OCI-LY3 (cell line): Measurements from ENCODE around the gene MYT1.

Experiments
- EZH2phosphoT487 ChIP-seq: fragments of 200-600 bp; shearing (Covaris generic); IDR thresholded peaks from 2 replicates; pipeline ENCODE4 v1.6.1; 2018; ENCODE audit warnings: antibody characterized with exemption, mixed run types, low read depth
- TF ChIP-seq, protein P1 (sequence below): fragments of 200-600, 300-600 bp; sonication (generic); IDR thresholded peaks from 2 replicates; pipeline ENCODE4 v1.5.1; 2014; ENCODE audit warnings: antibody characterized with exemption, low read length, low read depth

GRCh38 chr20:64164123-64164836 lies at the start of gene MYT1:
- TF ChIP-seq, protein P1, sequence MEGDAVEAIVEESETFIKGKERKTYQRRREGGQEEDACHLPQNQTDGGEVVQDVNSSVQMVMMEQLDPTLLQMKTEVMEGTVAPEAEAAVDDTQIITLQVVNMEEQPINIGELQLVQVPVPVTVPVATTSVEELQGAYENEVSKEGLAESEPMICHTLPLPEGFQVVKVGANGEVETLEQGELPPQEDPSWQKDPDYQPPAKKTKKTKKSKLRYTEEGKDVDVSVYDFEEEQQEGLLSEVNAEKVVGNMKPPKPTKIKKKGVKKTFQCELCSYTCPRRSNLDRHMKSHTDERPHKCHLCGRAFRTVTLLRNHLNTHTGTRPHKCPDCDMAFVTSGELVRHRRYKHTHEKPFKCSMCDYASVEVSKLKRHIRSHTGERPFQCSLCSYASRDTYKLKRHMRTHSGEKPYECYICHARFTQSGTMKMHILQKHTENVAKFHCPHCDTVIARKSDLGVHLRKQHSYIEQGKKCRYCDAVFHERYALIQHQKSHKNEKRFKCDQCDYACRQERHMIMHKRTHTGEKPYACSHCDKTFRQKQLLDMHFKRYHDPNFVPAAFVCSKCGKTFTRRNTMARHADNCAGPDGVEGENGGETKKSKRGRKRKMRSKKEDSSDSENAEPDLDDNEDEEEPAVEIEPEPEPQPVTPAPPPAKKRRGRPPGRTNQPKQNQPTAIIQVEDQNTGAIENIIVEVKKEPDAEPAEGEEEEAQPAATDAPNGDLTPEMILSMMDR = no peak
- TF ChIP-seq EZH2phosphoT487 = no peak
